CD4-positive, alpha-beta T cell treated with Interleukin-21 for 1 hour (primary cell): ENCODE data around the gene POLR2E.

ENCODE experiments used
- DNase-seq: peaks from one replicate; pipeline ENCODE4 v3.0.0-alpha.2; 2020

POLR2E gene

GRCh38 chr19:1042689-1043511 lies 52.3 kb downstream of the POLR2E start:
- no peak for DNase-seq

DNA sequence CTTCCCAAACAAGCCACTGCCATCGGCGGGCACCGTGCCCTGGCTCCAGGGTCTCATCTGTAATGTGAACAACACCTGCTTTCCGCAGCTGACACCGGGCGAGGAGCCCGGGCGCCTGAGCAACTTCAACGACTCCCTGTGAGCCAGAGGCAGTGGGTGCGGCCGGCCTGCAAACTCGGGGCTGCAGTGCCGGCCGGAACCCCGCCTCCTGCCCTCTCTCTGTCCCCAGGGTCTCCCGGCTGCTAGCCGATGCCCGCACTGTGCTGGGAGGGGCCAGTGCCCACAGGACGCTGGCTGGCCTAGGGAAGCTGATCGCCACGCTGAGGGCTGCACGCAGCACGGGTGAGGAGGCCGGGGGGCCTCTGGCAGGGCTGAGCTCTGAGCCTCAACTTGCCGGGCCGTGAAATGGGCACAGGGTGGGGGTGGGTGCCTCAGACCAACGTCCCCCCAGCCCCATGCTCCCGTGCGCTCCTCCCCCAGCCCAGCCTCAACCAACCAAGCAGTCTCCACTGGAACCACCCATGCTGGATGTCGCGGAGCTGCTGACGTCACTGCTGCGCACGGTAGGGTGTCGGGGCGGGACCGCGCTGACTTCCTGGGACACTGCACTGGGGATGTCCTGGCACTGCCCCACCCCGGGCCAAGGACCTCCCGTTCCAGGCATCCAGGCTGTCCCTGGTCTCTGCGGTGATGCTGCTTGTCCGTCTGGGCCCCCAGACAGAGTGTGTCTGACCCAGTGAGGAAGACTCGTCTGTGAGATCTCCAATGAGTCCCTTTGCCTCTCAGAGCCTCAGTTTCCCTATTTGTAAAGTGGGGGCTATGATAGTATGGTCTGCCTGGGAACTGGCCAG lies 53.1 kb downstream of the POLR2E start:
- DNase-seq = no peak

DNA sequence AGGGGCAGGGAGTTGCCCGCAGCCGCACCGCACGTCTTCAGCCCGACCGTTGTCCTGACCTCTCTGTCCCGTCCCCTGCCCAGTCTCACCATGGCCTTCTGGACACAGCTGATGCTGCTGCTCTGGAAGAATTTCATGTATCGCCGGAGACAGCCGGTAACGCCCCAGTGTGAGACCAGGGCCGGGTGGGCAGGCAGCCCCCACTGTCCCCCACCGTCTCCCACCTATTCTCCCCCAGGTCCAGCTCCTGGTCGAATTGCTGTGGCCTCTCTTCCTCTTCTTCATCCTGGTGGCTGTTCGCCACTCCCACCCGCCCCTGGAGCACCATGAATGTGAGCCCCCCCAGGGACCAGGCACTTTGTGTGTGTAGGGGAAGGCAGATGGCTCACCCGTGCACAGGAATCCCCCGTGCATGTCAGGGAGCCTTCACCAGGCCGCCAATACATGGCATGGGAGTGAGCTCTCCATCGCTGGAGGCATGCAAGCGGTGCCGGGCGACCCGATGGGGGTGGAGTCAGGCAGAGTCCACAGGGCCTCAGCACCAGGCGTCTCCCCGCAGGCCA lies 53.8 kb downstream of the POLR2E start:
- no peak for DNase-seq

DNA sequence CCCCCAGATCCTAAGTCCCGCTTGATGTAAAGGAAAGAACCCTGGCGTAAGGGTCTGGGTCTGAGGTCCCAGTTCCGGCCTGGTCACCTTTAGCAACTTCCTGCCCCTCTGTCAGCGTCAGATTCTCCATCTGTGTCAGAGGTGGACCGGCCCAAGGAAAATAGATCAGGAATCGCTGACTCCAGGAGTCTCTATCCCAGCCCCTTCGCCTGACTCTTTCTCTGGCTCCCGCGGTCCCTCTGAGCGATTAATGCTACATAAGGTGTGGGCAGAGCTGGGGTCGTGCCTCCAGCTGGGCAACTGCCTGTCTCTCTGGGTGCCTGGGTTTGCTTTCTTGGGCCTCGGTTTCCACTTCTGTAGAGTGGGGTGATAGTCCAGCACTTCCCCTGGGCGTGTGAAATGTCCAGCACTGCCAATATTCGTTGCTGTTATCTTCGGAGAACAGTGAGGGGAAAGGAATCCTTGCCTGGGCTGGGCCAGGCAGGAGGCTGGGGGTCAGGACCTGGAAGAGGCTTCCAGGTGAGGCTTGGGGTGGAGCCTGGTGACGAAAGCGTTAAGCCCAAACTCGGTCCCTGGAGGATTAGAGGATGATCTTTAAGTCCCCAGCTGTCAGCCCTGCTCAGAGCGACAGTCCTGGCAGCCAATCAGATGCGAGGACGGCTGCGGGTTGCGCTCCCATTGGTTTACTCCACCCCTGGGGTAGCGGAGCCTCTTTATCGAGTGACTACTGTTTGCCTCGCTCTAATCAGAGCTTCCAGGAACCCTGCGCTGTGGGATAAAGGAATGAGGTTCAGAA lies 54.5 kb downstream of the POLR2E start:
- DNase-seq = peak; percentile 94

DNA sequence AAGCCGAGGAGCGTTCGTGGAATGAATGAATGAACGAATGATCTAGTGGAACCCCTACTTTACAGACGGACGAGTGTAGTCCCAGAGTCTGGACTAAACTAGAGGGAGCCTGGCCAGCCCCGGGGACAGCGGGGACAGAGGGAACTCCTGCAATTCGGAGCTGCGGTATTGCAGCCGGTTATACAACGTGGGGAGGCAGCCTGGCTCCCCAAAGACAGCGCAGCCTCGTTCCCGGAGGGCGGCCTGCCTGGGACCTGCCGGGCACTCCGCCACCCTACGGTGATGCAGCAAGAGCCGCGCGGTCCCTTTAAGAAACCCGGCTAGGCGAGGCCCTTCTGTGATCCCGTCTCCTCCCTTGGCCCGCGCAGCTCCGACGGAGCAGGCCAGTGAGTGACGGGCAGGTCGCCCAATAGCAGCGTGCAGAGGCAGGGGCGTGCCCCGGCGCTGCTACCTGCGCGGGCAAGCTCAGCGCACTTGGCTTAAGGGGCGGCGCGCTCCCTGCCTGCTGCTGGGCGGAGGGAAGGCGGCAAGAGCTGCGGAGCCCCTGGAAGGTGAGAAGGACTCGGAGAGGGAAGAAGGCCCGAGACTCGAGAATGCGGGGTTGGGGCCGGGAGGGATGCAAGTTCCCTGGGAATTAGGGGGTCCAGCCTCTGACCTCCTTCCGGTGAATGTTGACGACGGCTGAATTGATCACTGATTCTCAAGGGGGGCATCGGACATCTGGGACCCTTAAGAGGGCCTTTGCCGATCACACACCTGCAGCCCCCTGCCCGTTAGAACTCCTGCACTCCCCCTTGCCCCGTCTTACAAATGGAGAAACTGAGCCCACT lies 55.3 kb downstream of the POLR2E start, which contains the start of gene ABCA7:
Gene ABCA7 (plus strand): TSS at position 462 of the 830 bp plus-strand sequence. CDS start 1,255 bp downstream, outside the sequence.
- peak; percentile 99 for DNase-seq

DNA sequence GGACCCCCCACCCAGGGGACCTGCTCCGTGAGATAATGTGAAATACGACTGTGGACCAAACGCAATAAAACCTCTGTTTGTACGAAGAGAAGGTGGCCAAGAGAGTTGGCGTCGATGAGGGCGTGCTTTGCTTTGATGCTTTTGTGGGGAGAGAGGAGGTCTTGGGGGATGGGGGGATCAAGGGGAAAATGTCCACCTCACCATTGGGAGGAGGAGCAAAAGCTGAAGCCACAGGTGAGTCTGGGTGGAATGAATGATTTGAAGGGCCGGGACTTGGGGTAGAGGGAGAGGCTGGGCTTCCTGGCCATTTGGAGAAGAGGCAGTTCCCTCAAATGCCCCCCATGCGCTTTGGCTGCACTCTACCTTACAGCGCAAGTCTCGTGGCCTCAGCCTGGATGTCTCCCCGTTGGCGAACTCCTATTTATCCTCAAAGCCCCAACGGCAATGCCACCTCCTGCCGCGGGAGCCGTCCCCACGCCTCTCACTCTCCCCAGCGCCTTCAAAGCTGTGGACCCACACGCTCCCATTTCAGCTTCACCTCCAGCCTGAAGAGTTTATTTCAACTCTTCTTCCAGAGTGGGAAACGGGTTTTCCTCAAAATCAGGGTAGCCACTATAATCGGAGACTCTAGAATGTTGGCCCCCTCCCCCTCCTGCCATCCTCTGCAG lies 56.1 kb downstream of the POLR2E start:
- no peak for DNase-seq

- DNase-seq = no peak
Measured at GRCh38 chr19:1037621-1038064, 57.5 kb downstream of the POLR2E start.
